ENCODE measurements around the gene WDR87. TPM values are rescaled to one million over a fixed set of nuclear protein-coding genes. Genes with fewer than 3 reads are reported as not detected.

The WDR87 gene
- total RNA-seq, 1 experiment from 2014 or later = not detected

DNA sequence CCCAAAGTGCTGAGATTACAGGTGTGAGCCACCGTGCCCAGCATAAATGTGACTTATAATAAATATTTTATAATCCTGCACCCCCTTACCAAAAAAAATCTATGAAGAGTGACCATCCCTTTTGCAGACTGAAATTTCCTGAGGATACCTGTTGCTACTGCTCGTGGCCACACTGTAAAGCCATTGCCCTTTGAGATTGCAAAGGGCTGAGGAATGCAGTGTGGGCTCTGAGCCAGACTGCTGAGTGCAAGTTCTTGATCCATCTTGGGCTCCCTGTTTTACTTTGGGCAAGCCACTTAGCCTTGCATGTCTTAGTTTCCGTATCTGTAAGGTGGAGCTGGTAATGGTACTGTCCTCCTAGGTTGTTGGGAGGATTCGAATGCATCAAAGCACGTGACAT lies 24.0 kb upstream of the WDR87 start:
- BruUV-seq (replicated peaks) = no TSS peak
- H3K4me3 Mint-ChIP-seq (ENCODE audit: low read depth, unreplicated experiment) = peak overlapping the region; percentile 21
- intact Hi-C loops (cut with micrococcal nuclease; ENCODE audit: unreplicated experiment) = no loop called here
- H3K36me3 Mint-ChIP-seq (ENCODE audit: insufficient read depth, unreplicated experiment) = peaks cover 34% of the 10 kb centered on the region
- H3K27me3 Mint-ChIP-seq (ENCODE audit: unreplicated experiment) = no peaks in the 10 kb centered on the region
- no peaks in the 10 kb centered on the region for H3K9me3 Mint-ChIP-seq (ENCODE audit: low read depth, unreplicated experiment)
- H3K27ac Mint-ChIP-seq (ENCODE audit: unreplicated experiment) = peak overlapping the region; percentile 91
- CTCF ChIA-PET = interaction anchor here (0.6 to 4.1 kb wide), 2 partner anchors 24 to 1452 kb away, joined by 8 to 40 read pairs; partner anchors contain the start of genes SIPA1L3 and WDR87
- peak; percentile 45 for DNase-seq
- H3K4me1 Mint-ChIP-seq (ENCODE audit: low read depth, unreplicated experiment) = peaks cover 57% of the 10 kb centered on the region
- TF ChIP-seq, protein P1, sequence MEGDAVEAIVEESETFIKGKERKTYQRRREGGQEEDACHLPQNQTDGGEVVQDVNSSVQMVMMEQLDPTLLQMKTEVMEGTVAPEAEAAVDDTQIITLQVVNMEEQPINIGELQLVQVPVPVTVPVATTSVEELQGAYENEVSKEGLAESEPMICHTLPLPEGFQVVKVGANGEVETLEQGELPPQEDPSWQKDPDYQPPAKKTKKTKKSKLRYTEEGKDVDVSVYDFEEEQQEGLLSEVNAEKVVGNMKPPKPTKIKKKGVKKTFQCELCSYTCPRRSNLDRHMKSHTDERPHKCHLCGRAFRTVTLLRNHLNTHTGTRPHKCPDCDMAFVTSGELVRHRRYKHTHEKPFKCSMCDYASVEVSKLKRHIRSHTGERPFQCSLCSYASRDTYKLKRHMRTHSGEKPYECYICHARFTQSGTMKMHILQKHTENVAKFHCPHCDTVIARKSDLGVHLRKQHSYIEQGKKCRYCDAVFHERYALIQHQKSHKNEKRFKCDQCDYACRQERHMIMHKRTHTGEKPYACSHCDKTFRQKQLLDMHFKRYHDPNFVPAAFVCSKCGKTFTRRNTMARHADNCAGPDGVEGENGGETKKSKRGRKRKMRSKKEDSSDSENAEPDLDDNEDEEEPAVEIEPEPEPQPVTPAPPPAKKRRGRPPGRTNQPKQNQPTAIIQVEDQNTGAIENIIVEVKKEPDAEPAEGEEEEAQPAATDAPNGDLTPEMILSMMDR (IDR thresholded peaks at IDR 0.05; ENCODE audit: unreplicated experiment) = no peak

DNA sequence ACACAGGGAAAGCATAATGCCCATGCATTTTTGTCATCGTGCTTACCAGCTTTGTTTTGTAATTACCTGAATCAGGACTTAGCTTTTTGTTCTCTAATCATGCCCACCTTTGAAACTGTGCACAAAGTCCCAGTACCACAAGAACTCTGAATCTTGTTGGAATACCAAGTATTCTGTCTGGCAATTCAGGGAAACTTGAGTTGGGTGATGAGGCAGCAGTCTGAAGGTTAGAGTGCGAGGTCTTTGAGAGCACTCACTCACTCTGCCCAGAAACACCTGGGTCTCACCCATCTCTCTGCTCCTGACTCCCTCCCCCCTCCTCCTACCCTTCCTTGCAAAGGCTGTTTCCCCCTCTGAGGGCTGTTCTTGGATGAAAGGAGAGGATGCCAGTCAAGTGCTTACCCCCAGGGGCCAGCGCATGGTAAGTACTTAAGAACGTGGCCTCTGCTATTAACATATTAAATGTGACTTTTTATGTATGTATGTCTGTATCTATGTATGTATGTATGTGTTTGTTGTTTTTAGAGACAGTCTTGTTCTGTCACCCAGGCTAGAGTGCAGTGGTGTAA lies 23.0 kb upstream of the WDR87 start:
- no TSS peak for BruUV-seq (replicated peaks)
- intact Hi-C loops (cut with micrococcal nuclease; ENCODE audit: unreplicated experiment) = no loop called here
- TF ChIP-seq, protein P1 (IDR thresholded peaks at IDR 0.05; ENCODE audit: unreplicated experiment) = no peak
- no peak for DNase-seq
- peaks cover 28% of the 10 kb centered on the region for H3K36me3 Mint-ChIP-seq (ENCODE audit: insufficient read depth, unreplicated experiment)
- H3K9me3 Mint-ChIP-seq (ENCODE audit: low read depth, unreplicated experiment) = peaks cover 3% of the 10 kb centered on the region
- H3K27ac Mint-ChIP-seq (ENCODE audit: unreplicated experiment) = no peak overlapping the region
- H3K4me3 Mint-ChIP-seq (ENCODE audit: low read depth, unreplicated experiment) = peak overlapping the region; percentile 34
- peaks cover 47% of the 10 kb centered on the region for H3K4me1 Mint-ChIP-seq (ENCODE audit: low read depth, unreplicated experiment)
- H3K27me3 Mint-ChIP-seq (ENCODE audit: unreplicated experiment) = no peaks in the 10 kb centered on the region
- CTCF ChIA-PET = no interaction called here

DNA sequence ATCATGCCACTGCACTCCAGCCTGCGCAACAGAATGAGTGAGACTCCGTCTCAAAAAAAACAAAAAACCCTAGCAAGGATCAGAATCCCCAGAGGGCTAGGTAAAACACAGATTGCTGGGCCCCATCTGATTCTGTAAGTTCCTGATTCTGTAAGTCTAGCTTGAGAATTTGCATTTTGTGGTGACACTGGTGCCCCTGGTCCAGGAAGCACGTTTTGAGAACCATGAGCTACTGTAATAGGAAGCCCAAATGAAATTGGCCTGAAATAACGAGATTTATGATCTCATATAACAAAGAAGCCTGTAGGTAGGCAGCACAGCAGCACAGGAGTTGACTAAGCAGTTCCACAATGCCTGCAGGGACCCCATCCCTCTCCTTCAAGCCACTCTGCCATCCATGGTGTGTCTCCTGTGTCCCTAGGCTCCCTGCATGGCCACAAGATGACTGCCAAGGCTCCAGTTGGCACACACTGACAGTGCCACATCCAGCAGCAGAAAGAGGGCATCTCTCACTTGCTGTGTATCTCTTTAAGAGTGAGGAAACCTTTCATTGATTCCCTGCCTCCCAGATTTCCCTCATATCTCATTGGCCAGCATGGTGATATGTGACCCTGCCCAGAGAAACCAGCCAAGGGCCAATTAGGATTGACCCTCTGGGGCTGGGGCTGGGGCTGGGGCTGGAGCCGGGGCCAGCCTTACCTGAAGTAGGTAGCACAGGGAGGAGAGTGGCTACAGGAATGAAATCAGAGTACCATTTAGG lies 22.3 kb upstream of the WDR87 start:
- peaks cover 40% of the 10 kb centered on the region for H3K4me1 Mint-ChIP-seq (ENCODE audit: low read depth, unreplicated experiment)
- no TSS peak for BruUV-seq (replicated peaks)
- H3K36me3 Mint-ChIP-seq (ENCODE audit: insufficient read depth, unreplicated experiment) = peaks cover 21% of the 10 kb centered on the region
- no peaks in the 10 kb centered on the region for H3K27me3 Mint-ChIP-seq (ENCODE audit: unreplicated experiment)
- peaks cover 3% of the 10 kb centered on the region for H3K9me3 Mint-ChIP-seq (ENCODE audit: low read depth, unreplicated experiment)
- CTCF ChIA-PET = no interaction called here
- peak overlapping the region; percentile 49 for H3K27ac Mint-ChIP-seq (ENCODE audit: unreplicated experiment)
- peak overlapping the region; percentile 34 for H3K4me3 Mint-ChIP-seq (ENCODE audit: low read depth, unreplicated experiment)
- intact Hi-C loops (cut with micrococcal nuclease; ENCODE audit: unreplicated experiment) = no loop called here
- no peak for DNase-seq
- TF ChIP-seq, protein P1 (IDR thresholded peaks at IDR 0.05; ENCODE audit: unreplicated experiment) = no peak

DNA sequence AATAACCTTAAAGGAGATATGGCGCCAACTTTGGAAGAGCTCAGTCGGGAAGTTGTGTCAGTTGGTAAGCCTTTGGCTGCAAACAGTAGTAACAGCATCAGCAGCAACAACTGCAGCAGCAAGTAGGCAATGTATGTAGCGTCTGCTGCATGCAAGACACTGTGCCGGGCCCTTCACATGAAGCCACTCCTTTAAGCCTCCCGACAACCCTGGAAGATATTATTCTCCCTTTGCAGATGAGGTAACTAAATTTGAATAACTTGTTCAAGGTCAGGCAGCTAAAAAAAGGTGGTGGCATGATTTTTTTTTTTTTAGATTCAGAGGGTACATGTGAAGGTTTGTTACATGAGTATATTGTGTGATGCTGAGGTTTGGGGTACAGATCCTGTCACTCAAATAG lies 20.3 kb upstream of the WDR87 start:
- BruUV-seq (replicated peaks) = no TSS peak
- intact Hi-C loops (cut with micrococcal nuclease; ENCODE audit: unreplicated experiment) = no loop called here
- no peak overlapping the region for H3K27ac Mint-ChIP-seq (ENCODE audit: unreplicated experiment)
- TF ChIP-seq, protein P1 (IDR thresholded peaks at IDR 0.05; ENCODE audit: unreplicated experiment) = no peak
- peaks cover 3% of the 10 kb centered on the region for H3K9me3 Mint-ChIP-seq (ENCODE audit: low read depth, unreplicated experiment)
- H3K27me3 Mint-ChIP-seq (ENCODE audit: unreplicated experiment) = no peaks in the 10 kb centered on the region
- DNase-seq = no peak
- H3K4me1 Mint-ChIP-seq (ENCODE audit: low read depth, unreplicated experiment) = peaks cover 25% of the 10 kb centered on the region
- CTCF ChIA-PET = interaction anchor here (0.6 to 1.2 kb wide), 3 partner anchors 8 to 235 kb away, joined by 3 to 7 read pairs (median 4); no protein-coding TSS in a partner anchor
- H3K36me3 Mint-ChIP-seq (ENCODE audit: insufficient read depth, unreplicated experiment) = peaks cover 9% of the 10 kb centered on the region
- no peak overlapping the region for H3K4me3 Mint-ChIP-seq (ENCODE audit: low read depth, unreplicated experiment)

All from Calu3 (cell line).